PC-3 (cell line): Measurements from ENCODE around the gene ITSN1.

Source experiments
- CTCF ChIP-seq: fragments of 300-600 bp; sonication (generic); conservative IDR thresholded peaks from 2 replicates; pipeline ENCODE4 v1.5.1; 2017; ENCODE audit warnings: antibody characterized with exemption, low read depth, mild to moderate bottlenecking, low read length
- EZH2 ChIP-seq: fragments of 300-600 bp; sonication (generic); IDR thresholded peaks from one replicate; pipeline ENCODE4 v1.6.1; 2017; ENCODE audit warnings: antibody characterized with exemption, mild to moderate bottlenecking, low read length; ENCODE audit not compliant: unreplicated experiment
- EZH2phosphoT487 ChIP-seq: fragments of 300-600 bp; sonication (generic); IDR thresholded peaks from 2 replicates; pipeline ENCODE4 v1.6.1; 2018; ENCODE audit warnings: mild to moderate bottlenecking, antibody characterized with exemption, low read length, borderline replicate concordance

- no peak for TF ChIP-seq CTCF
- no peak for TF ChIP-seq EZH2
- TF ChIP-seq EZH2phosphoT487, result no peak
Observed at GRCh38 chr21:33787431-33787830, 145.1 kb downstream of the ITSN1 start.
